Cardiac muscle cell (in vitro differentiated cells and primary cell): ENCODE measurements around the gene CLRN3. TPM values are rescaled to one million over a fixed set of nuclear protein-coding genes. Genes with fewer than 3 reads are reported as not detected.
A peak's percentile ranks its signal among the peaks of the same experiment; 100 is the strongest.

Experiments used
- DNase-seq, 2 donors: peaks; one replicate each; pipeline versions ENCODE4 v3.0.0 to v3.0.0-alpha.2; 2010 to 2017; ENCODE audit warnings: low read depth in 1 of 2, low spot score in 1 of 2
- H3K27ac ChIP-seq: fragments of 200-600 bp; sonication (generic); 2 replicates; pipeline ENCODE4 v1.5.1; 2016
- H3K27me3 ChIP-seq: fragments of 200-600 bp; sonication (generic); 2 replicates; pipeline ENCODE4 v1.6.0; 2016; ENCODE audit warnings: control low read depth
- H3K36me3 ChIP-seq: fragments of 200-600 bp; sonication (generic); 2 replicates; pipeline ENCODE4 v1.5.1; 2016; ENCODE audit warnings: control low read depth
- H3K4me1 ChIP-seq: fragments of 200-600 bp; sonication (generic); 2 replicates; pipeline ENCODE4 v1.8.1; 2017; ENCODE audit warnings: low read depth, mild to moderate bottlenecking, mixed run types
- H3K4me3 ChIP-seq: fragments of 200-600 bp; sonication (generic); 2 replicates; pipeline ENCODE4 v1.5.1; 2016; ENCODE audit warnings: mild to moderate bottlenecking
- H3K9me3 ChIP-seq: fragments of 200-600 bp; sonication (generic); 2 replicates; pipeline ENCODE4 v1.5.1; 2017; ENCODE audit warnings: low read depth, mild to moderate bottlenecking, control low read depth
- polyA plus RNA-seq: library from polyadenylated mRNA; unstranded; fragments of >200 nt; fragmentation: Nextera tagmentation; extraction: Ambion mirVana; gene quantifications from 2 replicates; pipeline ENCODE4 v1.2.1, GENCODE V29; 2016
- total RNA-seq: library from RNA; depleted of rRNA; stranded (reverse); fragments of >200 nt; gene quantifications from 2 replicates; pipeline ENCODE4 v1.2.3, GENCODE V29; 2016
- TF ChIP-seq, protein P1 (sequence below): IDR thresholded peaks from 2 replicates; pipeline ENCODE4 v1.5.1; 2012; ENCODE audit warnings: low read depth, mild to moderate bottlenecking, low read length

CLRN3 gene
- total and polyA plus RNA-seq, 2 experiments from 2014 or later, result not detected

DNA sequence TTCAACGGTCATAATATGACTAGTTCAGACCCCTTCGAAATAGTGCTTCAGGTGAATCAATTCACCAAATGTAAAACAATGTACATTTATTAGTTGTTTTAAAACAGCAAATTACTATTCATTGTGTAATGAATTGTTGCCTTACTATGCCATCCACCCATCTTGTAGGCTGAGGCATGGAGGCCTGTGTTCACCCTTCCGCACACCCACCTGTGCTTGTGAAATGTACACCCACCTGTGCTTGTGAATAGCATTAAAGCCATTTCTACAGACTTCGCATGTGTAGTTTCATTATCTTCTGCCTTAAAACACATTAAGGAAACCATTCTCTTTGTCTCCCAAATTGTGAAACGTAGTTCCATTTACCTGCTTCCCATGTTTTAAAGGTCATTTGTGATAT, 16.8 kb downstream of the CLRN3 start:
- no peak for DNase-seq
- Histone ChIP-seq H3K27me3 (peaks cover 3% of the 10 kb centered on the region), H3K27ac (no peak overlapping the region), H3K9me3 (no peaks in the 10 kb centered on the region), H3K4me3 (no peak overlapping the region), H3K36me3 (no peaks in the 10 kb centered on the region), H3K4me1 (no peaks in the 10 kb centered on the region)
- TF ChIP-seq, protein P1, sequence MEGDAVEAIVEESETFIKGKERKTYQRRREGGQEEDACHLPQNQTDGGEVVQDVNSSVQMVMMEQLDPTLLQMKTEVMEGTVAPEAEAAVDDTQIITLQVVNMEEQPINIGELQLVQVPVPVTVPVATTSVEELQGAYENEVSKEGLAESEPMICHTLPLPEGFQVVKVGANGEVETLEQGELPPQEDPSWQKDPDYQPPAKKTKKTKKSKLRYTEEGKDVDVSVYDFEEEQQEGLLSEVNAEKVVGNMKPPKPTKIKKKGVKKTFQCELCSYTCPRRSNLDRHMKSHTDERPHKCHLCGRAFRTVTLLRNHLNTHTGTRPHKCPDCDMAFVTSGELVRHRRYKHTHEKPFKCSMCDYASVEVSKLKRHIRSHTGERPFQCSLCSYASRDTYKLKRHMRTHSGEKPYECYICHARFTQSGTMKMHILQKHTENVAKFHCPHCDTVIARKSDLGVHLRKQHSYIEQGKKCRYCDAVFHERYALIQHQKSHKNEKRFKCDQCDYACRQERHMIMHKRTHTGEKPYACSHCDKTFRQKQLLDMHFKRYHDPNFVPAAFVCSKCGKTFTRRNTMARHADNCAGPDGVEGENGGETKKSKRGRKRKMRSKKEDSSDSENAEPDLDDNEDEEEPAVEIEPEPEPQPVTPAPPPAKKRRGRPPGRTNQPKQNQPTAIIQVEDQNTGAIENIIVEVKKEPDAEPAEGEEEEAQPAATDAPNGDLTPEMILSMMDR, result no peak

DNA sequence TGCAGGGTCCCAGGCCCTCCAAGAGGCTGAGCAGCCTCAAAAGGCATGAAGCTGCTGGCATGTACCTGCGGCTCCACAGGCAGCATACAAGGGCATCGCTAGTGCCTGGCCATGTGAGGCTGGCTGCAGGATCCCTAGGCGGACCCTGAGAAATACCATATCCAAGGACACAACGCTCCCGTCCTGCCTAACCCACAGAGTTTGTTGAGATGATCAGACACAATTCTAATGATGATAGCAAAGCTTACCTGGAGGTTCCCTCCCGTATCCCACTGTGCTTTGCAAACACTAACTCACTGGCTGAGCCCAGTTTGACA, 17.3 kb downstream of the CLRN3 start:
- TF ChIP-seq, protein P1, result no peak
- peaks cover 3% of the 10 kb centered on the region for H3K27me3 ChIP-seq
- no peak overlapping the region for H3K27ac ChIP-seq
- H3K9me3 ChIP-seq, result no peaks in the 10 kb centered on the region
- H3K36me3 ChIP-seq, result no peaks in the 10 kb centered on the region
- H3K4me1 ChIP-seq, result no peaks in the 10 kb centered on the region
- no peak for DNase-seq
- no peak overlapping the region for H3K4me3 ChIP-seq

DNA sequence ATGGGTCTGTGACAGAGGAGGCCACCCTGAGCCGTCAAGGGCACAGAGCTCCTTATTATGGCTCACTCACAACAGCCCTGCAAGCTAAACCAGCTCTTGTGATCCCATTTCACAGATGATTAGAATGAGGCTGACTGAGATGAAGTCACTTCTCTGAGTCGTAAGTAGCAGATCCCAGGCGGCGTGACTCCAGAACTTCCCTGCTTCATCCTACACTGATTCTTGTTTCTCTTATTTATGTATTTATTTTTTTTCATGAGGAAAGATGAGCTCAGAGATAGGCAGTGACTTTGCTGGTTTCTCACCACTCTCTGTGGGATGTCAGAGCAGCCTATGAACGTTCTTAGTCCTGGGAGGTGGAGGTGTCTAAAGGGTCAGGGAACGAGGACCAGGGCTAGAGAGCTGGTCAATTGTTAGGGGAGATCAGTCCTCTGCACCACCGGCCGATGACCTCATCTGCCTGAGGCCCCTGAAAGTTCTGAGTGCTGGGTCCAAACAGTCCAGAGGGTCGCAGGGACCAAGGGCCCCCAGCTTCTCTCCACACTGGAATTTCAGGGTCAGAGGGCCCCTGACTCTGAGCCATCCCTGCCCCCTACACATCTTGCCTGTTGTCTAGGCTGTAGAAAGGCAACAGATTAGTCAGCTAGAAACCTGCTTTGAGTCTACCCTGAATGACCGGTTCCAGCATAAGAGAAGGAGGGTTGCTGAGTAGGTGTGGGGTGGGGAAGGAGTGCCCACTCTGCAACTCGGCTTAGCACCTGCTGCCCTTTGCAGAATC, 17.9 kb downstream of the CLRN3 start:
- H3K36me3 ChIP-seq, result no peaks in the 10 kb centered on the region
- TF ChIP-seq, protein P1, result no peak
- DNase-seq, result no peak

DNA sequence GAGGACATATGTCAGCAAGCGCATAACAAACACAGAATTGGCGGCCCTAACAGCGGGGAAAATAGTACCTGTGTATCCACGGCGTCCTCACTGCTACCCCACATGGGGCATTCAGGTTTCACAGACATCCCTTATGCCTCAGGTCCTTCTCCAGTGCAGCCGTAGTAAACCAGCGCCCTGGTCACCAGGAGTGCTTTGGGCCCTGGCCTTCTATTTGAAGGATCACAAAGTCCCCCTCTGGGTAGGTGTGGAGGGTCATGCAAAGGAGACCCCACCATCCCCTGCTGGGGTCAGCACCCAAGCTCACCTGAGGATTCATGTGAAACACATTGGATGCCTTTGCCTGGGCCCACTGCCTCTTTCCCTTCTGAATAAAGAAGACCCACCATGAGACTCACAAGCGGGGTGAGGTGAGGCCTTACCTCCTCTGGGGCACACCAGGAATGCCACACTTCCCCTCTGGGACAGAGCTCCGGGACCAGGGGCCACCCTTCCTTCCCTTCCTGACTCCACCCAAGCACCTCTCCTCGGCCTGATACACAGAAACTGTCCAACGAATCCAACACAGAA, 18.8 kb downstream of the CLRN3 start:
- no peaks in the 10 kb centered on the region for H3K36me3 ChIP-seq
- H3K27ac ChIP-seq, result no peak overlapping the region
- no peak overlapping the region for H3K4me3 ChIP-seq
- H3K27me3 ChIP-seq, result peaks cover 3% of the 10 kb centered on the region
- no peaks in the 10 kb centered on the region for H3K9me3 ChIP-seq
- H3K4me1 ChIP-seq, result no peaks in the 10 kb centered on the region
- DNase-seq, result no peak
- TF ChIP-seq, protein P1, result no peak

More for the DNA sequence above, 17.9 kb downstream of the CLRN3 start:
- no peak overlapping the region for H3K4me3 ChIP-seq
- no peaks in the 10 kb centered on the region for H3K9me3 ChIP-seq
- H3K27ac ChIP-seq, result no peak overlapping the region
- no peaks in the 10 kb centered on the region for H3K4me1 ChIP-seq
- H3K27me3 ChIP-seq, result peaks cover 3% of the 10 kb centered on the region

DNA sequence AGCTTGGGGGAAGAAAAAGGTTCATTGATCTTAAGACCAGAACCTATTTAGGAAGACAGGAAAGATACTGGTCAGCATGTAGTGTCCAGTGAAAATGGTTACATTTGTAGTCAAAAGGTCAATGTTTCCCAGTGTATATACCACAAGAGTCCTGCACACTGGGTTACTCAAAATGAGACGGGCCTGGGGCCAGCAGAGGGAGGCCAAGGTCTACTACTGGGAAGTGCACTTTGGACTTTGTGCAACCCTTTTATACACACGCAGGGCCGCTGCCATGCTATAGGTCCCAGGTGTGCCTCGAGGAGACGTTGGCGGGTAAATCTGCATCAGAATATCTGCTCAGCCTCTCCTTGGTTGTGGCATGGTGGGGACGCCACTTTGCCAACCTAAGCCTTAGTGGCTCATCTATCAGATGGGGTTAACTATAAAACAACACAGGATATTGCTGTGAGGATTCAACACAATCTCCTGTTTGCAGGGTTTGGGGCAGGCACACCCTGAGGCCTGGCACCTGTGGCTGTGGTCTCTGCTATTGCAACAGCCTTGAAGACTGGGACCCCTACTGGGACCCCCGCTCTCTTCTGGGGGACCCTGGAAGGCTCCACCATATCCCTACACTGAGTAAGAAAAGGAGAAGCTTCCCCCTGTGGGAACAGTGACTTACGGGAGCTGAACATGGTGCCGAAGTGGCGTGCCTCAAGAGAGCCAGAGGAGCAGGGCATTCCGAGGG, 19.7 kb downstream of the CLRN3 start:
- Histone ChIP-seq H3K4me3 (no peak overlapping the region), H3K36me3 (no peaks in the 10 kb centered on the region), H3K9me3 (no peaks in the 10 kb centered on the region), H3K27me3 (peaks cover 3% of the 10 kb centered on the region), H3K4me1 (no peaks in the 10 kb centered on the region), H3K27ac (no peak overlapping the region)
- TF ChIP-seq, protein P1, result peak; percentile 31
- DNase-seq, result peak in 1 of 2 donors; percentile 34
